NCI-H524 treated with DMSO at 0.1 percent for 48 hours (cell line): Measurements from ENCODE around the gene APH1A.
"Not testable (repeated sequence)": the region's sequence is repeated elsewhere in the genome, so short reads cannot be mapped to it uniquely, and the experiment has no call there.

Experiments
- DNase-seq: peaks from one replicate; lab custom pipeline; 2025; lab: John Stamatoyannopoulos, UW

APH1A gene

GRCh38 chr1:150267896-150268295 is 920 bp downstream of the APH1A start:
- no peak for DNase-seq

GRCh38 chr1:150263549-150263948 is 5.3 kb downstream of the APH1A start:
- DNase-seq: no peak

- DNase-seq: no peak
These were observed 6.2 kb downstream of the APH1A start for GRCh38 chr1:150262388-150263320.

DNA sequence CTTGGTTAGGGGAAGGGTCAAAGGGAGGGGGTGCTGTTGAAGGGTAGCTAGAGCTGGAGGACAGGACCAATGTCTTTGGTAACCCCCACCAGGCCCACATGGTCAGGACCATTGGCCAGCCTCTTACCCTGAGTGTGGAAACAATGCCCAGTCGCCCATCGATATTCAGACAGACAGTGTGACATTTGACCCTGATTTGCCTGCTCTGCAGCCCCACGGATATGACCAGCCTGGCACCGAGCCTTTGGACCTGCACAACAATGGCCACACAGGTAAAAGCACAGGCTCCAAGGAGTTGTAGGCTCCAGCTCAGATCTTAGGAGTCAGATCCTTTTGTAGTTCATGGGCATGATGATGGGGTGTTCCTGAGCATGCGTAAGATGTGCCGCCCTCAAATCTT is 7.4 kb downstream of the APH1A start:
- no peak for DNase-seq

- DNase-seq: no peak
These were observed 8.8 kb downstream of the APH1A start for GRCh38 chr1:150259758-150260669.

GRCh38 chr1:150259217-150259616 is 9.6 kb downstream of the APH1A start:
- DNase-seq: no peak

DNA sequence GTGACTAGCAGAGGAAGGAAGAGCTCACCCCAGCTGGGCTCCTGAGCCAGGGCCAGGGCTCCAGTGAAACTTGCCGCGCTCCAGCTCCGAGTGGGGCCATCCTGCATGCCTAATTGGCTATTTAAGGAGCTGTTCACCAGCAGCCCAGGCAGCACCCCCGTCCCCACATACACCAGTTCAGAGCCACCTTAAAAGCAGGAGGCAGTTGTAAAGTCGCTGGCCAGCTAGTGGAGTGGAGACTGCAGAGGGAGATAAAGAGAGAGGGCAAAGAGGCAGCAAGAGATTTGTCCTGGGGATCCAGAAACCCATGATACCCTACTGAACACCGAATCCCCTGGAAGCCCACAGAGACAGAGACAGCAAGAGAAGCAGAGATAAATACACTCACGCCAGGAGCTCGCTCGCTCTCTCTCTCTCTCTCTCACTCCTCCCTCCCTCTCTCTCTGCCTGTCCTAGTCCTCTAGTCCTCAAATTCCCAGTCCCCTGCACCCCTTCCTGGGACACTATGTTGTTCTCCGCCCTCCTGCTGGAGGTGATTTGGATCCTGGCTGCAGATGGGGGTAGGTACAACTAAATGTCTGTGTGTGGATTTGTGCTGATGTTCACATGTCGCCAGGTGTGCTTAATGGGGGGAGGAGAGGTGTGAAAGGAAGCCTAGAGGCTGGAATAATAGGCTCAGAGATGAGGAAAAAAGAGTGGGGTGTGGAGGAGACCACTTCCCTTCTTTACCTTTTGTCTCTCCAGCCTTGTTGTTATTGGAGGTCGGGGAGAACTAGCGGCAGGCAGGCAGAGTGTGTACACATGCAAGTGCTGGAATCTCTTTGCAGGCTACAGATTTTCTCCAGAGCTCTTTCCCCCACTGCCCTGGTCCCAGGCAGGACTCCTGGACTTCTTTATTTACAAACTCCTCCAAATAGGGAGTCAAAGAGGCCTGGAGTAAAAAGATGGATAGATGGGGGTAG is 10.9 kb downstream of the APH1A start, which contains the start of gene CA14:
Gene CA14, plus strand, starts transcription at position 151 of the 962 bp plus-strand sequence. Its CDS starts 355 bp downstream, at position 506.
- DNase-seq: no peak

GRCh38 chr1:150256554-150257341 is 12.1 kb downstream of the APH1A start:
- no peak for DNase-seq

GRCh38 chr1:150256198-150256553 is 12.6 kb downstream of the APH1A start:
- no peak for DNase-seq

DNA sequence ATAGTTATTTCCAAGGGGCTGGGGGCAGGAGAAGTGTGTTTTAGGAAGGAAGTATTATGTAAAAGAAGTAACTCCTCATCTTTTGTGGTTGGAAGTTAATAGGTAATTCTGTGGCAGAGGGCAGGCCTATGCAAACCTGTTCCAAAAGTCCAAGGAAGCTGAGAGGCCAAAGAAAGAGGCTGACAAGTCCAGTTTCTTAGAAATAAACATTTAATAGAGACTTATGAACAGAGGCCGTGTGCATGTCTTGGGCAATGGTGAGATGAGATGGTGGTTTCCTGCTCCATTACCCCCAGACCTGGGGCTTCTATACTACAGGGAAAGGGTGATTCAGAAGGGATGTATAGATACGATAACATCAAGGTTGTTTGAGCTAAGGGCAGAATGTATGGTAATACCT is 18.9 kb downstream of the APH1A start:
- DNase-seq: no peak

GRCh38 chr1:150243003-150243402 is 25.8 kb downstream of the APH1A start:
- DNase-seq: no peak

GRCh38 chr1:150237746-150238145 is 31.1 kb downstream of the APH1A start:
- no peak for DNase-seq

GRCh38 chr1:150237176-150237575 is 31.6 kb downstream of the APH1A start:
- DNase-seq: not testable (repeated sequence)

DNA sequence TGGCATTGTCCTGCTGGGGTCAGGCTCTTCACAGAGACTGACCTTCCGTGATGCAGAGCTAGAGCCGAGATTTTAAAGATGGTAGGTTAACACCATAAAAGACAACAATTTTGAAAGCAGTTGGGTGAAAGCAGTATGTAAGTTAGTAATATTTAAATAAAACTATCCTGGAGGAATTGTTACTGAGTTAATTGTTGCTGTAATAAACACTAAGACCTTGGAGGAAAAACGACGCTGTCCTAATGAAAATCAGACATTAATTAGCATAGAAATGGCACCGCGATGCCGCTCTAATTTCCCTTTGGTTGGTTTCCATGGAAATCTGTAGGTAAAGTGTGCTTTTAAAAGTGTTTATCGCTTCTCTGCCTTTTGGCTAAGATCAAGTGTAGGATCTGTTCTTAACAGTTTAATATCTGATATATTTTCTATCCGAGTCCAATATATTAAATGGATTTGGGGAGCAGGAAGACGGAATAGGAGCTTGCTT is 32.2 kb downstream of the APH1A start:
- no peak for DNase-seq

DNA sequence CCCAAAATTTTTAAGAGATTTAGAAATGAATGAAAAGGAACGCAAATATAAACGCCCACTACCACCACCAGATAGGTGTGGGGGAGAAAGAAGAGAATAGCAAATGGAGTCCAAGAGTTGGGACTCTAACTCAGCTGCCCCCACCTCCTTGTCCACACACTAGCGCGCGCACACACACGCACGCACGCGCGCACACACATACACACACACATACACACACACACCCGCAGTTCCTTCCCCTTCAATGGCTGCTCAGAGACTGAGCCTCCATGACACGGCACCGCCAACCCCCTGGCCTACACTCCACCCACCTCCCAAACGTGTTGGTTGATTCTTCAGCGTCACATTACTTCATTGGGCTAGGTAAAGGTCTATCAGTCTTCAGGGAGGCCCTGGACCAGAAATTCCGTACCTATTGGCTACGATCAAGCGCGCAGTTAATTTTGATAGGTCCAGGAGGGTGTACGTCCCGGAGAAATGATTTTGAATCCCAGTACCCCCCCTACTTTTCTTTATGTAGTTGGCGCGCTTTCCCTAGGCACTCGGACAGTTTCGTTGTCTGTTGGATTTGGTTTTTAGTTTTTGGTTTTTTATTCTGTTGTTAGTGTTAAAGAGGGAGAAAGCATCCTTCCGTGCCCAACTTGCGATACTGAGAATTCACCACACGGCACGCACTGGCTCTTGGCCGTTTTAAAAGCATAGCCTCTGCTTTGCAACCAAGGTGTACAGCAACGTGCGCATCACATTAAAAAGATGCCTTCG is 32.8 kb downstream of the APH1A start, which contains the start of gene ANP32E:
Gene ANP32E, minus strand, starts transcription at position 261 of the 762 bp plus-strand sequence. CDS start 326 bp downstream, outside the sequence.
- peak; percentile 95 for DNase-seq

DNA sequence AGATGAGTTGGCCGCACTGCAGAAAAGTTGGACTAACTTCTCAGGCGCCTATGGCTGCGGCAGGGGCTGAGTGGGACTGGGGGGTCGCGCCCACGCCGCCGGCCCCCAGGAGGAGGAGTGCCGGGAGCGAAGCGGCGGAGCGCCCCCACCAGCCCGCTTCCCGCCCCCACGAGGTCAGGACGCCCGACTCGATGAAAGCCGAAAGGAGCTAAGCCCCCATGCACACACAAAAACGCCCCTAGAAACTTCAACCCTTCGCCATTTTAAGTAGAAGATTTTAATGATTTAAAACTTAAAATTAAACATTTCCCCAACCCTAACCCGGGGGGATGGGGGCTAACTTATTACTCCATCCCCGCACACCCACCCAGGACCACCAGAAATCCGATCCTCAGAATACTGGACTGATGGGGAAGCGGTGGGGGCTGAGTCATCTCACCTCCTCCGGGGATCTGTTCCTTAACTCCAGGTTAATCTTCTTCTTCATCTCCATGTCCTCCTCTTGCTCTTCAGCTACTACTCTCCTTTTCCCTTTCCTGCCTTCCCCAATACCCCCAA is 33.4 kb downstream of the APH1A start:
- no peak for DNase-seq

DNA sequence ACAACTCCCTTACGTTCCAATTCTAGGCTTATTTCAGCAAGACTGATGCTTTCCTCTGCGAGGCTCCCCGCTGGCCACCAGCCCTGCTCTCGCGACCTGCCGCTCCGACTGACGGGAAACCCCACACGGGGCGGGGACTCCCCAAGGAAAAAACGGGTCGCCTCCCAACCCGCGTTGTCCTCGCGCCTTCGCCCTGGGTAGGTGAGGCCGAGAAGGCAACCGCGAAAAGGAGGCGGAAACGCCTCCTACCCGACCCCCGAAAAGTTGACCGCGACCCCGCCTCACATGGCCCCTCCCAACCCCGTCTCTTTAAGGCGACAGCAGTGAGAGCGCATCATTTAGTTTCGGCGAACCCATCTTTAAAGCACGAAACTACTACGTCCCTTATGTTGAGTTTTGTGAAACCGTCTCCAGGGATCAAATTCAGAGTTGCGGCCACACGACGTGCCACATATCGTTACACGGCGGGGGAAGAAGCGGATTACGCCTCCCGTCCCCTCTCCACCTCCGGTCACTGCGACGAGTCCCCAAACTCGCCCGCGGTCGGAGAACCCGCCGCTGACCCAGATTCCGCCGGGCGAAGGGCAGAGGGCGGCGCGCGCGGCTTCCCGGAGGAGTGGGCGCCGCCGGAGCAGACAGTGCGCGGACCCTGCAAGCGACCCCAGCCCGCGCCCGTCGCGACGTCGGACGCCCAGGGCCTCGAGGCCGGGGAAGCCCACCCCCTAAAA is 34.1 kb downstream of the APH1A start:
- peak; percentile 30 for DNase-seq

- no peak for DNase-seq
These were observed 34.6 kb downstream of the APH1A start for GRCh38 chr1:150234309-150234565.
